GM18526 (cell line): Measurements from ENCODE around the gene HAL.

ENCODE experiments used
- POLR2A ChIP-seq: IDR thresholded peaks from 3 replicates; pipeline ENCODE4 v1.6.1; 2011; ENCODE audit not compliant: insufficient read length; ENCODE audit errors: extremely low read depth

Gene HAL

DNA sequence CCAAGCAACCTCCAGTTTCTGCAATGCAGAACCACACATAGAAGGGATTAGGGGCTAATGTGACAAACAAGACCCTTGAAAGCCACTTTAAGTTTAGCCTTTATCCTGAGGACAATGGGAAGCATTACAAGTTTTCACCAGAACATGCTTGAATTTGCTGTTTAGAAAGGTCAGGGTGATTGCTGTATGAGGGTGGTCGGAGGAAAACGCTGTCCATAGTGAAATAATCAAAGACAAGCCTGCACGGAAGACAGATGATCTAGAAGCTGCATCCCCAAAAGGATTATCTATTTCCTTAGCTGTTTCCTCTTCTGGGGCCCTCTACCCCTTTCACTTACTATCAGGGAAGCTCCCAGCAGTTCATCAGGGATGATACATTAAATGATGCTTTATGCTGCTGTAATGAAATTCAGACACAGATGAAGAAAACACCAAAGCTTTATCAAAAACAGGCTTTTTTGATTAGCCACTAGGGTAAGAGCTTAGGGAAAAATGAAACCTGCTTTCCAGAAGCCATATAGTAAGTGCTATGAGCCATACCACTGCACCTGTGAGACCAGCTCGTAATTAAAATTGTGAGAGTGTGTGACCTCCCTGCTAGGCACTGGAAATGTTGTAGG, 6.5 kb downstream of the HAL start:
- no peak for TF ChIP-seq POLR2A

DNA sequence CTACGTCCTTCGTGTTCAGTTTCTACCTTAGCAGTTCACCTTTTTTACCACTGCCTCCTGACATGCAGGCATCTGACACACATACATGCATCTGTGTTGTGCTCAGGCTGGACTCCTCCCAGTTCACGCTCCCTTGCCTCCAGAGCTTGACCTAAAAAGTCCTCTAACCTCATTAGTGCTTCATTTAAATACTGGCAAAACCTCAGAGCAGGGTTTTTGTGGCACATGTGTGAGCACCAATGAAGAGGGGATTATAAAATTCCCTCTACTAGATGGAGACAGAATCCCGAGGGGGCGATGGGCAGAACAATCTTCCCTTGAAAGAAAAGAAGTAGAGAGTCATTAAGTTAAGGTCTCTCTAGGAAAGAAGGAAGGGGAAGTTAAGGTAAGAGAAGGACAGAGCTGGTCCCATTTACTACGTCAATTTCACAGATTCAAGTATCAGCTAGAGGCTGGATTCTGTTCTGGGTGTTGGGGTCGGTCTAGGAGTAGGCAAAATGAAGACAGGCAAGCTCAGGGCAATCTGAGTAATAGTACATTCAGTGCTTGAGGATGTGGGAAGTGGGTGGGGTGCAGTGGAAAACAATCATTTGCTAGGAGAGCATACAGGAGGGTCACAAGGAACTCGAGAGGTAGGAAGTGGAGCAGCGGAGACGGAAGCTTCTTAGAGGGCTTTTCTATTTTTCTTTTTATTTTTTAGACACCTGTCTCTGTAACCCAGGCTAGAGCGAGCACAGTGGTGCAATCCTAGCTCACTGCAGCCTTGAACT, 7.5 kb downstream of the HAL start:
- TF ChIP-seq POLR2A, result no peak

DNA sequence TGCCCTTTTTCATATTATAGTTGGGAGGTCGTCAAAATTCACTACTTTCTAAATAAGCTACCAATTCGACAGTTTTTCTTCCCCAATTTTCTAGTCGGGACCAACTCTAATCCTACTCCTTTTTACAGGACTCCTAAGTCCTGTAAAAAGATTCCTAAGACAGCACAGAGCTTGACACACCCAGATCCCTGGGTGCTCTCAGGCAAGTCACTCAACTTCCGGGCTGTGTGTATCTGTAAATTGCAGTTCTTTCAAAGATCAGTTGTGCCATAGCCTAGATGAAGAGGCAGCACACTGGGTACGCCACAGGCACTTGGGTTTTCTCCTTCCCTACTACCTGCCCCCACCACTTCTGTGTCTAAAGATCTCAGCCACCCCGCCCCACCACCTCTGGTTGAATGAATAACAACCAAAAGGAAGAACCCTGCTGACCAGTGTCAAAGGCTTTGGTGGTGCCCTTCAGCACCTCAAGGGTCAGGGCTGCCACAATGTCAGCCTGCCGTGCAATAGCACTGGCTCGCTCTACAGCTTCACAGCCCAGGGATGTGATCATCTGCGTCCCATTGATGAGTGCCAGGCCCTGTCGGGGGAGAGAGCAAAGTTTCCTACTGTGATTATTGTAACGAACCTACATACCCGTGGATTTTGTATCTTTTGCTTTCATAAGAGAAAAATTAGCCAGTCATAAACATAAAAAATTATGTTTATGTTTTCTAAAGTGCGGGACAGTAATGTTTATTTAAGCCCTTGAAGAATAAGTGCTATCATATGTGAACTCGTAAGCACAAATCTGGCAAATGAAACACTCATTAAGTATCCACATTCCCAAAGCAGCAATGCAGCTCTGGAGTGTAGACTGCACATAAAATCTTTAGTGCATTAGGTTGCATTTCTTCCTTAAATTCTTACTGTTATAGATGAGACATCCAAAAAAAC, 9.2 kb downstream of the HAL start:
- no peak for TF ChIP-seq POLR2A

DNA sequence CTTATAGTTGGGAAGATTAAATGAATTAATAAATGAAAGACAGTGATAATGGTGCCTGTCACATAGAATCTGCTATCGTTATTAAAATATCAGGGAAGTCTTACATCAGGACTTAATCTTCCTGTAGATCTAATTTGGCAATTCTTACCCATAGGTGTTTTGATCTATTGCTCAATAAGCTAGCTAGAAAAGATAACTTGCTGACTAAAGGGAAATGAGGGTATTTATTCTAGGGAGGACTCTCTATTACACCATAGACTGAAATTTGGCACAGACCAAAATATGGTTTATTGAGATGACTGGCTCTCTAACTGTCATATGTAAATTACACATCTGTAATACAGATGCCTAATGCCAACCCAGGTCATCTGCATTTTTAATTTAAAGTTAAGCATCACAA, 11.5 kb downstream of the HAL start:
- TF ChIP-seq POLR2A, result no peak

DNA sequence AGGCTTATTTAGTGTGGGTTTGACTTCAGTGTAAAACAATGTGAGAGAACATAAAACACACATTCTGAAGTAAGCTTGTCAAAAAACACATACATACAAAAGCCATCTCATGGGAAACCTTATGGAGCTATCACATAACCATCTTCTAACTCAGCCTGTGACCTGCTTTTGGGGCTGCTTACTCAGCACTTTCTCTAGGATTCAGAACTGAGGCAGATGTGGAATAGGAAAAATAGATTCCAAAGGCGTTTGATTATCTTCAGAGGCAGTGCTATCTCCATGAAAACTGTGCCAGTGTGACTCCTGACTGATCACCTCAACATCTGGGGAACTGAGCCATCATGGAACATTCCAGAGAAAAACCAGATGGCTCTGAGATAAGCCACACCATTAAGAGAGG, 13.5 kb downstream of the HAL start:
- TF ChIP-seq POLR2A, result no peak

DNA sequence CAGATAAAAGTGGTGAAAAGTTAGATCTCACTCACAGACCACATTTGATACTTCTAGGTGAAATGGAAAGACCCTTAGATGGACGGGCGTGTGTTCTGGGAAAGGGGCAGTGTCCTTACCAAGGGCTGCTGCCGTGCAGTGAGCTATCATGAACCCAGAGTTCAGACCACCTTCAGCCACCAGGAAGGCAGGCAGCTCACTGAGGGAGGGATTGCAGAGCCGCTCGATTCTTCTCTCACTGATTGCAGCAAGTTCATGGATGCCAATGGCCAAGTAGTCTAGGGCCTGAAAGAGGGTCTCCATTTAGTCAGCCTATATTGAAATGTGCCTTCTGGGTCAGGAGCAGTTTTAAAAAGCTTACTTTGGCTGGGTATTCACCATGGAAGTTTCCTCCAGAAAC, 15.7 kb downstream of the HAL start:
- TF ChIP-seq POLR2A, result no peak

DNA sequence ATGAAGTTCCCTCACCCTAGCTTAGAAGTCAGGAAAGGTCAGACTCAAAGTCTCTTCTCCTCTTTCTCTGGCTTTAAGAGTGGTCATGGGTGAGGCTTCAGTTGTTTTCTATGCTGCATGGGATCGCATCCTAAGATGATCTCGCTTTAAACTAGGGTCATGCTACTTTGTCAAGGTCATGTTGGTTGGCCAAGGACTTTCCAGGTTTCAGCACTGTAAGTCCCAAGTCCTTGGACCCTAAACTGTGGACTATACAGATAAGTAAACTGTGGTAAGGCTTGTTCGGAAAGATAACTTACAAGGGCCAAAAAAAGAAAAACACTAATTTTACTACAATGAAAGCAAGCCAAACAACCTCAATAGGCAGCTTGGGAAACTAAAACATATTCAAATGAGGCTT, 17.4 kb downstream of the HAL start:
- no peak for TF ChIP-seq POLR2A

DNA sequence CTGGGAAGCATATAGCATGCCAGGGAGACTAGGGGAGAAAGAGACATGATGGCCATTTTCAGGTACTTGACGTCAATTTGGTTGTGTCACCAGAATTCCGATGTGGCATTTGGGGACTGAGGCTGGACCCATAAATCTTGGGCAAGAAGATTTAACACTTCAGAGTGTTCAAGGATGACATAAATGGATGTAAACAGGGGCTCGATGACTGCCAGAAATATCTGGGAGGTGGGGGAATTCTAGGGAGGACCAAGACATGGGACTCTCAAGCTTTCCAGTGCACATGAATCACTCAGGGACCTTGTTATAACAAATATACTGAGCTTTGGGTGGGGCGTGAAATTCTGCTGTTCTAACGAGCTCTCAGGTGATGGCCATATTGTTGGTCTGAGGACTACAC, 17.8 kb downstream of the HAL start:
- TF ChIP-seq POLR2A, result no peak

DNA sequence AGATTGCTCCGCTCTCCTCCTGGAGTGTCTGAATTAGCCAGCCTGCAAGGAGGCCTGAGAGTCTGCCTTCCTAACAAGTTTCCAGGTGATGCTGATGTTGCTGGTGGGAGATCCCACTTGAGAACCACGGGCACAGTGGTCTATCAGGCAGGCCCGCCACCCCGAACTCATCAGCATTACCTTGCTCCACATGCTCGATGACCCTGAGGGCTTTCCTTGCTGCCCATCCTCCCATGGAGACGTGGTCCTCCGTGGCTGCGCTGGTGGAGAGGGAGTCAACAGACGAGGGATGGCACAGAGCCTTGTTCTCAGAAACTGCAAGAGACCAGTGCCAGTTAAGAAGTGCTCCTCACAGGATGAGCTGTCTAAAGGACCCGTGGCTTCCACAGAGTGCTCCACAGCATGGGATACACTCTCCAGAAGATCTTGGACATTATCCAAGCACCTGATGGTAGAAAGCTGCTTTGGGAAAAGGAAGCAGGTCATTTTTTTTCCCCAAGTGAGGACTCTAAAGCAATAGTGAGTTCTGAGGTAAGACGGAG, 18.3 kb downstream of the HAL start:
- TF ChIP-seq POLR2A, result no peak

DNA sequence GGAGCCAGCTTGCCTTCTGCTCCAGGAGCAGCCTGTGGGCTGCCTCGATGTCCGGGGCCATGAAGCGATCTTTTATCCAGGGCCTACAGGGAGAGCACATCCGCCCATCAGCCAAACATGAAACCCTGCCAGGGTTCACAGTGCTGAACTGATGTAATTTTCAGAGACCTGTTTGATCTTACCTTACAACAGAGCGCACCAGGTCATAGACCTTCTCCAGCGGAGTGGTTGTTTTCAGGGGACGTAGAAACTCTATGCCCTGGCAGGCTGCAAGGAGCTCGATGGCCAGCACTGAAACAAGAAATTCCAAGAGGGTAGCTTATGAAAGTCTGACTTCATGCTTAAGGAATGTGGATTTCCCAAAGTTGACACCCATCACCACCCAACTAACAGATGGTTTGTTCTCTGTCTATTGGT, 19.7 kb downstream of the HAL start:
- TF ChIP-seq POLR2A, result no peak

DNA sequence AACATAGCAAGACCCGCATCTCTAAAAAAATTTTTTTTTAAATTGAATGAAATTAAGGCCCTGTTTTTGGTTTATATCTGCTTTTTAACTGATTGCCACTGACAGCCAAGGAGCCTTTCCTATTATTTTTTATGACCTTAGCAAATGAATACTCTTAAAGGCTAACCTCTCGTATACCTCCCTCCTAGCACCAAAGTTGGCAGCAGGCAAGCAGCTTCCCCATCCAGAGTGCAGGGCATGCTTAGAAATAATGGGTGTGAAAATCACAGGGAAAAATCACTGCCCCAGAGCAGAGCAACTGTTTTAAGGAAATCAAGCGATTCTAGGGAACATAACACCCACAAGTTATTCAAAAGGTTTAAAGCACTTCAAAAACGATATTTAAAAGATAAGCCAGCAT, 20.7 kb downstream of the HAL start:
- no peak for TF ChIP-seq POLR2A

DNA sequence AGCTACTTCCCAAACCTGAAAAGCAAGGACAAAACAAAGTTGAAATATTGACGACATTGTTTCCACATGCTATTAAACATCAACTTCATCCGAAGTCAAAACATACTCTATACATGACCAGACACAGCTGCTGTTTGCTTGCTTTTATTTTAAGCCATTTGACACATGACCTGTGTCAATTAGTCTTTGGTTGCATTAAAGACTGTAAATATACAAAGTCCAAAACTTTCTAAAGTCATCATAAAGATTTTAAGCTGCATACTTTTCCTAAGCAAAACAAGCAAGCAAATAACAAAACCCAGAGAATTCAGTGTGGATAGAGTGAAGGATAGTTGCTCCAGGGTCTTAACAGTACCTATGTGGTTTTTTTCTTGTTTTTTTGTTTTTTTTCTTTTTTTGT, 21.8 kb downstream of the HAL start:
- TF ChIP-seq POLR2A, result no peak

DNA sequence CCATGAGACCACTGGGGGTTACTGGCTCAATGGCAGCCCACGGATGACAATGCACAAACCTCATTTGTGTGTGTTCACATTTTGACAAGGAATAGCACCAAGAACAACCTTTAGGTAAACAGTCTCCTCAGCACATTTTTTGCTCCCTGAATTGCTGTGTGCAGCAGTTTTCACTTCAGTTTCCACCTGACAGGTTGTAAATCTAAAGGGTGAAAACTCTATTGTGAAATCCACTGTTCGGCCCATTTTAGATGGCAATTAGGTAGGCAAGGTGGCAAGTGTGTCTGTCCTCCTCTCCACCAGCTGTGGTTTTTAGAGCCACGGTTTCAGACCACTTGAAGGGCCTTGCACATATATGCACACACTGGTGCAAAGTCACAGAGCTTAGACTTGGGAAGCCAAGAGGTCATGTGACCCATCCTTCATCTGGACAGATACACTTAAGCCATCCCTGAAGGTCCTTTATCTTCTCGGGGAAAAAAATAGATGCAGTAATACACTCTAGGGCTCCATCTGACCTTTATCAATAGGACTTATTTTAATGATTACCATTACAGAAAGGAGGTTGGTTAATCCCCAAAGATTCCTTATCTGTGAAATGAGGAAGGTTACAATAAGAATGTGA, 23.2 kb downstream of the HAL start:
- no peak for TF ChIP-seq POLR2A

DNA sequence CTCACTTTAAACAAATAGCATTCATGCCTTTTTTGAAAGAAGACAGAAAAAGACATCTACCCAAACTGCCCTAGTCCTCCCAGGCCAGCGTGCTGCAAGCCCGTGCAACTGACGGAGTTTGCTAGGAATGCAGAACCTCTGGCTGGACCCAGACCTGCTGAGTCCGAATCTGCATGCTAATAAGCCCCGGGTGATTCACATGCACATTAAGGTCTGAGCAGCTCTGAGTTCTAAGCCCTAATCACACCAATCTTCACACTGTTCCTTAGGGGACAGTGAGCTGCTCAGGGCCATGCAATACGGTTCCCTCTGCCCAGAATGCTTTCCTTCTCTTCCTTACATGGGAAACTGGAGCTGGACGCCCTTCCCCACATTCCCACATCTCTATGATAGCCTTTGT, 25.2 kb downstream of the HAL start:
- TF ChIP-seq POLR2A, result no peak

DNA sequence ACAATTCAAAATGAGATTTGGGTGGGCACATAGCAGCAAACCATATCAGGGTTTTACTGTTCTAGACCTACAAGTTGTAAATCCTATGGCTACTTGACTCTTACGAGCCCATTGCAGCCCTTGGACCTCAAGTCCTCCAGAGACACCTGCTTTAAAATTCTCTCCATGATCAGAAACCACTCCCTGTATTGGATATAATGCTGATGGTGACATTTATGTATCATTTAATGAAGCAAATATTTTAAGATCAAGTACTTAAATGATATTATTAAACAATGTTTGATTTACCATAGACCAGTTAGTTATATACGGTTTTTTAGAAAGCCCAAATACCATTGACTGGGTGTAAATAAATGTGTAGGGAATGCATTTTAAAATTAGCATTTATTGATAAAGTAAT, 28.8 kb downstream of the HAL start:
- no peak for TF ChIP-seq POLR2A

DNA sequence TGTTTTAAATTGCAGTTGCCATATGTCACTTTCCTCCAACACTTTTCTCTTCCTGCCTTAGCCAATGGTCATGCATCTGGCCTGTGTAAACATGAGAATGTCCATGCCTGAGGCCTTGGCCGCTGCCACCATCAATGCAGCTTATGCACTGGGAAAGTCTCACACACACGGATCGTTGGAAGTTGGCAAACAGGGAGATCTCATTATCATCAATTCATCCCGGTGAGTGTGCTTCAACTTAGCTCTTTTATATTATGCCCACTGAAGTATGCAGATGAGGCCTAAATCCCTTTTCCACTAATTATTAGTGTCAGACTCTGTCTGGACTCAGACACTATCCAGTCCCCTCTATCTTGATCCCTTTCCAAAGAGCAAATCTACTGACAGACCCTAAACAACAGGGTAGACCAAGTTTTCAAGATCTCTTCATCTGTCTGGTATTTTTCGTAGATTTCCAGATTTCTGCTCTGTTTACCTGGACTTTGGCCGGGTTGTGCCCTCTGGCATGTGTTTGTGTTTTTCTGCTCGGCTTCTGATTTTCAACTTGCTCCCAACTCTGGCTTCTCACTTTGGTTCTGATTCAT, 29.8 kb downstream of the HAL start:
- TF ChIP-seq POLR2A, result no peak
